CD4-positive, alpha-beta T cell (primary cell): ENCODE results near the gene RAB11FIP3. TPM values are rescaled to one million over a fixed set of nuclear protein-coding genes. Genes with fewer than 3 reads are reported as not detected.

Experiments used
- ATAC-seq: fragments of 200-7000 bp; cut with Tn5 transposase; one replicate; pipeline ENCODE4 v1.10.0; 2022; ENCODE audit warnings: mild to moderate bottlenecking; ENCODE audit not compliant: poor library complexity
- CTCF ChIA-PET: fragments of 350-600 bp; sonication (Branson Sonifier 250); formaldehyde crosslinking; loops from one replicate; lab custom pipeline; 2021; ENCODE audit warnings: antibody characterized with exemption, inconsistent platforms; lab: Charles Lee
- POLR2A ChIA-PET: fragments of 350-600 bp; sonication (Branson Sonifier 250); formaldehyde crosslinking; loops from one replicate; lab custom pipeline; 2021; ENCODE audit warnings: antibody characterized with exemption, inconsistent platforms; lab: Charles Lee
- DNase-seq, 14 experiments: peaks; one replicate each; pipeline ENCODE4 v3.0.0-alpha.2; 2013 to 2020; ENCODE audit warnings: mixed read lengths in 2 of 14
- H3K27ac ChIP-seq, 2 donors: one replicate each; pipeline versions ENCODE4 v1.5.1 to v1.7.0; 2013; ENCODE audit warnings: low read length in 2 of 2, low read depth in 1 of 2, mild to moderate bottlenecking in 1 of 2
- H3K27me3 ChIP-seq, 2 experiments: 1 replicate in 1 of 2; 2 replicates in 1 of 2; pipeline versions ENCODE4 v1.6.1 to v1.7.0; 2013; ENCODE audit warnings: low read length in 2 of 2, control low read depth in 1 of 2, mild to moderate bottlenecking in 1 of 2, moderate library complexity in 1 of 2; ENCODE audit not compliant: insufficient read depth in 2 of 2, control insufficient read depth in 1 of 2
- H3K36me3 ChIP-seq: one replicate; pipeline ENCODE4 v1.6.1; 2013; ENCODE audit warnings: low read length, control low read depth; ENCODE audit not compliant: insufficient read depth
- H3K4me1 ChIP-seq: one replicate; pipeline ENCODE4 v1.6.1; 2013; ENCODE audit warnings: low read length, control low read depth; ENCODE audit not compliant: insufficient read depth
- H3K4me3 ChIP-seq: one replicate; pipeline ENCODE4 v1.5.1; 2013; ENCODE audit warnings: mild to moderate bottlenecking, low read length, moderate library complexity
- H3K9me3 ChIP-seq, 2 experiments: 1 replicate in 1 of 2; 2 replicates in 1 of 2; pipeline versions ENCODE4 v1.6.1 to v1.7.0; 2013; ENCODE audit warnings: low read length in 2 of 2, mild to moderate bottlenecking in 2 of 2, control low read depth in 1 of 2, moderate library complexity in 1 of 2; ENCODE audit not compliant: control insufficient read depth in 1 of 2, insufficient read depth in 1 of 2
- H3K27ac Mint-ChIP-seq: one replicate; pipeline ENCODE4 v1.8.0; 2020; ENCODE audit warnings: mixed read lengths
- H3K27me3 Mint-ChIP-seq: one replicate; pipeline ENCODE4 v1.8.0; 2021; ENCODE audit warnings: mixed read lengths
- H3K36me3 Mint-ChIP-seq: one replicate; pipeline ENCODE4 v1.8.0; 2021; ENCODE audit warnings: low read depth, mixed read lengths
- H3K4me1 Mint-ChIP-seq: one replicate; pipeline ENCODE4 v1.8.0; 2021; ENCODE audit warnings: low read depth, mixed read lengths
- H3K4me3 Mint-ChIP-seq: one replicate; pipeline ENCODE4 v1.8.0; 2020; ENCODE audit warnings: mild to moderate bottlenecking, mixed read lengths
- H3K9me3 Mint-ChIP-seq: one replicate; pipeline ENCODE4 v1.8.0; 2020; ENCODE audit warnings: mixed read lengths
- CTCF ChIP-seq: fragments of 200-600 bp; IDR thresholded peaks from one replicate; pipeline ENCODE4 v1.8.0; 2022; ENCODE audit warnings: antibody characterized with exemption, mild to moderate bottlenecking
- intact Hi-C, 2 experiments: fragments of 100-400 bp; cut with DNase I in 1 of 2; cut with micrococcal nuclease in 1 of 2; formaldehyde crosslinking; loops; one replicate each; pipeline versions ENCODE4 v1.15.1 to v1.9.0; 2023 to 2025; cut with DNase I, micrococcal nuclease
- total RNA-seq, 174 experiments: library from RNA in 2 of 174; stranded (reverse) in 2 of 174; gene quantifications; one replicate each; pipeline ENCODE4 v1.2.3 and lab custom pipeline; 2021 to 2026

The RAB11FIP3 gene
- total RNA-seq, 2 experiments from 2014 or later, result 28.4 to 29.0 TPM

- Histone ChIP-seq H3K4me1 (no peaks in the 10 kb centered on the region), H3K27ac (no peak overlapping the region), H3K4me3 (no peak overlapping the region), H3K9me3 (no peaks in the 10 kb centered on the region), H3K27me3 (no peaks in the 10 kb centered on the region), H3K36me3 (peaks cover 4% of the 10 kb centered on the region)
- no peak overlapping the region for H3K27ac Mint-ChIP-seq
- H3K9me3 Mint-ChIP-seq, result no peaks in the 10 kb centered on the region
- no peak for DNase-seq
- no peaks in the 10 kb centered on the region for H3K27me3 Mint-ChIP-seq
- no peaks in the 10 kb centered on the region for H3K4me1 Mint-ChIP-seq
- ChIA-PET POLR2A (no interaction called here), CTCF (no interaction called here)
- no peak for ATAC-seq
- H3K4me3 Mint-ChIP-seq, result no peak overlapping the region
- intact Hi-C loops, result no loop called here
- H3K36me3 Mint-ChIP-seq, result peaks cover 2% of the 10 kb centered on the region
- TF ChIP-seq CTCF, result no peak
Observed at GRCh38 chr16:519425-519824, 94.0 kb downstream of the RAB11FIP3 start.

GRCh38 chr16:519841-520687 is 94.6 kb downstream of the RAB11FIP3 start:
- H3K9me3 ChIP-seq, result no peaks in the 10 kb centered on the region
- no peak for DNase-seq
- no peaks in the 10 kb centered on the region for H3K36me3 Mint-ChIP-seq
- intact Hi-C loops, result no loop called here
- H3K27ac ChIP-seq, result no peak overlapping the region
- peaks cover 4% of the 10 kb centered on the region for H3K36me3 ChIP-seq
- H3K4me1 ChIP-seq, result peaks cover 1% of the 10 kb centered on the region
- H3K27ac Mint-ChIP-seq, result no peak overlapping the region
- H3K27me3 ChIP-seq, result no peaks in the 10 kb centered on the region
- no peak overlapping the region for H3K4me3 Mint-ChIP-seq
- ChIA-PET POLR2A (no interaction called here), CTCF (no interaction called here)
- ATAC-seq, result no peak
- no peaks in the 10 kb centered on the region for H3K9me3 Mint-ChIP-seq
- no peak for TF ChIP-seq CTCF
- H3K4me3 ChIP-seq, result no peak overlapping the region
- H3K4me1 Mint-ChIP-seq, result no peaks in the 10 kb centered on the region
- no peaks in the 10 kb centered on the region for H3K27me3 Mint-ChIP-seq

GRCh38 chr16:520847-521246 is 95.4 kb downstream of the RAB11FIP3 start:
- Mint-ChIP-seq H3K4me3 (no peak overlapping the region), H3K4me1 (peaks cover 6% of the 10 kb centered on the region), H3K9me3 (no peaks in the 10 kb centered on the region), H3K36me3 (no peaks in the 10 kb centered on the region), H3K27ac (no peak overlapping the region), H3K27me3 (no peaks in the 10 kb centered on the region)
- Histone ChIP-seq H3K36me3 (peaks cover 2% of the 10 kb centered on the region), H3K4me1 (peaks cover 9% of the 10 kb centered on the region), H3K4me3 (no peak overlapping the region), H3K9me3 (no peaks in the 10 kb centered on the region), H3K27me3 (no peaks in the 10 kb centered on the region), H3K27ac (no peak overlapping the region)
- ChIA-PET POLR2A (no interaction called here), CTCF (no interaction called here)
- ATAC-seq (no peak), DNase-seq (no peak)
- TF ChIP-seq CTCF, result no peak
- intact Hi-C loops, result no loop called here
